WTC11 (cell line): Measurements from ENCODE around the gene WDR64. TPM values are rescaled to one million over a fixed set of nuclear protein-coding genes. Genes with fewer than 3 reads are reported as not detected.
"Not testable (repeated sequence)": the region's sequence is repeated elsewhere in the genome, so short reads cannot be mapped to it uniquely, and the experiment has no call there.

Experiments used
- ATAC-seq: fragments of 200-7000 bp; cut with Tn5 transposase; 2 replicates; pipeline ENCODE4 v1.10.0; 2021; ENCODE audit warnings: mild to moderate bottlenecking, moderate library complexity
- CTCF ChIA-PET: fragments of 300-600 bp; sonication (Branson Sonifier 250); formaldehyde crosslinking; loops from one replicate; lab custom pipeline; 2021; ENCODE audit warnings: antibody characterized with exemption; lab: Charles Lee
- POLR2A ChIA-PET: fragments of 350-600 bp; sonication (Branson Sonifier 250); formaldehyde crosslinking; loops from one replicate; lab custom pipeline; 2021; ENCODE audit warnings: antibody characterized with exemption; lab: Charles Lee
- DNase-seq: peaks from one replicate; pipeline ENCODE4 v3.0.0; 2021; ENCODE audit warnings: low spot score
- H3K27ac Mint-ChIP-seq: 2 replicates; pipeline ENCODE4 v1.8.0; 2021; ENCODE audit warnings: mixed read lengths
- H3K27me3 Mint-ChIP-seq: 2 replicates; pipeline ENCODE4 v1.8.0; 2021; ENCODE audit warnings: low read depth, mild to moderate bottlenecking, moderate library complexity, mixed read lengths
- H3K36me3 Mint-ChIP-seq: 2 replicates; pipeline ENCODE4 v1.8.0; 2021; ENCODE audit warnings: mixed read lengths
- H3K4me1 Mint-ChIP-seq: 2 replicates; pipeline ENCODE4 v1.8.0; 2022; ENCODE audit warnings: mixed read lengths
- H3K4me3 Mint-ChIP-seq: 2 replicates; pipeline ENCODE4 v1.8.0; 2021; ENCODE audit warnings: mild to moderate bottlenecking, moderate library complexity, mixed read lengths
- H3K9me3 Mint-ChIP-seq: 2 replicates; pipeline ENCODE4 v1.8.0; 2021; ENCODE audit warnings: mixed read lengths
- ERG ChIP-seq: fragments of 250-450 bp; sonication (Bioruptor Pico); IDR thresholded peaks from 2 replicates; pipeline ENCODE4 v1.8.0; 2021; ENCODE audit warnings: mild to moderate bottlenecking
- ESRRA ChIP-seq: sonication (generic); formaldehyde crosslinking; IDR thresholded peaks from 2 replicates; pipeline ENCODE4 v1.8.1; 2022; ENCODE audit warnings: mild to moderate bottlenecking, missing genetic modification reagents, borderline replicate concordance
- JAZF1 ChIP-seq: fragments of 250-450 bp; sonication (Bioruptor Pico); IDR thresholded peaks from 2 replicates; pipeline ENCODE4 v1.9.0; 2021; ENCODE audit warnings: moderate library complexity, mild to moderate bottlenecking, inconsistent platforms
- MYBL2 ChIP-seq: sonication (generic); formaldehyde crosslinking; IDR thresholded peaks from 2 replicates; pipeline ENCODE4 v1.8.1; 2023; ENCODE audit warnings: mild to moderate bottlenecking, moderate library complexity, missing genetic modification reagents
- NFYB ChIP-seq: sonication (generic); formaldehyde crosslinking; conservative IDR thresholded peaks from 2 replicates; pipeline ENCODE4 v1.8.0; 2022; ENCODE audit warnings: low read depth, missing genetic modification reagents
- NR2C2 ChIP-seq: sonication (generic); formaldehyde crosslinking; IDR thresholded peaks from 2 replicates; pipeline ENCODE4 v1.8.0; 2022; ENCODE audit warnings: mild to moderate bottlenecking, missing genetic modification reagents
- NR3C1 ChIP-seq: sonication (generic); formaldehyde crosslinking; conservative IDR thresholded peaks from 2 replicates; pipeline ENCODE4 v1.8.1; 2023; ENCODE audit warnings: low read depth, mild to moderate bottlenecking, missing genetic modification reagents
- SOX15 ChIP-seq: fragments of 250-450 bp; sonication (Bioruptor Pico); IDR thresholded peaks from 2 replicates; pipeline ENCODE4 v1.9.0; 2021; ENCODE audit warnings: mild to moderate bottlenecking
- ZNF219 ChIP-seq: sonication (generic); formaldehyde crosslinking; IDR thresholded peaks from 2 replicates; pipeline ENCODE4 v1.8.0; 2023; ENCODE audit warnings: missing genetic modification reagents, mild to moderate bottlenecking, borderline replicate concordance
- ZNF423 ChIP-seq: fragments of 250-450 bp; sonication (Bioruptor Pico); IDR thresholded peaks from 2 replicates; pipeline ENCODE4 v2.1.2; 2022; ENCODE audit warnings: mild to moderate bottlenecking, moderate library complexity
- ZNF425 ChIP-seq: fragments of 250-450 bp; sonication (Bioruptor Pico); conservative IDR thresholded peaks from 2 replicates; pipeline ENCODE4 v1.9.0; 2021; ENCODE audit warnings: mild to moderate bottlenecking
- total RNA-seq: library from RNA; stranded (reverse); gene quantifications from 3 replicates; pipeline ENCODE4 v1.2.3, GENCODE V29; 2021
- TF ChIP-seq, protein P1 (sequence below): sonication (generic); formaldehyde crosslinking; IDR thresholded peaks from 2 replicates; pipeline ENCODE4 v1.8.0; 2023; ENCODE audit warnings: mild to moderate bottlenecking, missing genetic modification reagents
- TF ChIP-seq, protein P2 (sequence below): fragments of 250-450 bp; sonication (Bioruptor Pico); IDR thresholded peaks from 2 replicates; pipeline ENCODE4 v1.9.0; 2021; ENCODE audit warnings: mild to moderate bottlenecking, borderline replicate concordance
- TF ChIP-seq, protein P3 (sequence below): sonication (generic); formaldehyde crosslinking; IDR thresholded peaks from 2 replicates; pipeline ENCODE4 v1.8.0; 2022; ENCODE audit warnings: mild to moderate bottlenecking, missing genetic modification reagents
- TF ChIP-seq, protein P4 (sequence below): sonication (generic); formaldehyde crosslinking; IDR thresholded peaks from 2 replicates; pipeline ENCODE4 v1.8.1; 2023; ENCODE audit warnings: mild to moderate bottlenecking, moderate library complexity, missing genetic modification reagents
- TF ChIP-seq, protein P5 (sequence below): sonication (generic); formaldehyde crosslinking; IDR thresholded peaks from 2 replicates; pipeline ENCODE4 v1.8.1; 2022; ENCODE audit warnings: low read depth, missing genetic modification reagents, borderline replicate concordance
- TF ChIP-seq, protein P6 (sequence below): sonication (generic); formaldehyde crosslinking; IDR thresholded peaks from 2 replicates; pipeline ENCODE4 v1.8.1; 2023; ENCODE audit warnings: mild to moderate bottlenecking, missing genetic modification reagents

WDR64 gene
- total RNA-seq, 1 experiment from 2014 or later: not detected

- ChIA-PET POLR2A (no interaction called here), CTCF (no interaction called here)
- Mint-ChIP-seq H3K27ac (no peak overlapping the region), H3K4me1 (no peaks in the 10 kb centered on the region), H3K9me3 (peaks cover 5% of the 10 kb centered on the region; the same call in 1 of the 2 replicates), H3K36me3 (no peaks in the 10 kb centered on the region), H3K4me3 (no peak overlapping the region), H3K27me3 (no peaks in the 10 kb centered on the region)
- ATAC-seq: no peak
- TF ChIP-seq, protein P1, sequence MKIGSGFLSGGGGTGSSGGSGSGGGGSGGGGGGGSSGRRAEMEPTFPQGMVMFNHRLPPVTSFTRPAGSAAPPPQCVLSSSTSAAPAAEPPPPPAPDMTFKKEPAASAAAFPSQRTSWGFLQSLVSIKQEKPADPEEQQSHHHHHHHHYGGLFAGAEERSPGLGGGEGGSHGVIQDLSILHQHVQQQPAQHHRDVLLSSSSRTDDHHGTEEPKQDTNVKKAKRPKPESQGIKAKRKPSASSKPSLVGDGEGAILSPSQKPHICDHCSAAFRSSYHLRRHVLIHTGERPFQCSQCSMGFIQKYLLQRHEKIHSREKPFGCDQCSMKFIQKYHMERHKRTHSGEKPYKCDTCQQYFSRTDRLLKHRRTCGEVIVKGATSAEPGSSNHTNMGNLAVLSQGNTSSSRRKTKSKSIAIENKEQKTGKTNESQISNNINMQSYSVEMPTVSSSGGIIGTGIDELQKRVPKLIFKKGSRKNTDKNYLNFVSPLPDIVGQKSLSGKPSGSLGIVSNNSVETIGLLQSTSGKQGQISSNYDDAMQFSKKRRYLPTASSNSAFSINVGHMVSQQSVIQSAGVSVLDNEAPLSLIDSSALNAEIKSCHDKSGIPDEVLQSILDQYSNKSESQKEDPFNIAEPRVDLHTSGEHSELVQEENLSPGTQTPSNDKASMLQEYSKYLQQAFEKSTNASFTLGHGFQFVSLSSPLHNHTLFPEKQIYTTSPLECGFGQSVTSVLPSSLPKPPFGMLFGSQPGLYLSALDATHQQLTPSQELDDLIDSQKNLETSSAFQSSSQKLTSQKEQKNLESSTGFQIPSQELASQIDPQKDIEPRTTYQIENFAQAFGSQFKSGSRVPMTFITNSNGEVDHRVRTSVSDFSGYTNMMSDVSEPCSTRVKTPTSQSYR: no peak
- TF ChIP-seq JAZF1 (CRISPR knock-in tag): no peak
- no peak for TF ChIP-seq ZNF219 (CRISPR knock-in tag)
- no peak for TF ChIP-seq ESRRA (CRISPR knock-in tag)
- no peak for TF ChIP-seq MYBL2
- TF ChIP-seq, protein P2, sequence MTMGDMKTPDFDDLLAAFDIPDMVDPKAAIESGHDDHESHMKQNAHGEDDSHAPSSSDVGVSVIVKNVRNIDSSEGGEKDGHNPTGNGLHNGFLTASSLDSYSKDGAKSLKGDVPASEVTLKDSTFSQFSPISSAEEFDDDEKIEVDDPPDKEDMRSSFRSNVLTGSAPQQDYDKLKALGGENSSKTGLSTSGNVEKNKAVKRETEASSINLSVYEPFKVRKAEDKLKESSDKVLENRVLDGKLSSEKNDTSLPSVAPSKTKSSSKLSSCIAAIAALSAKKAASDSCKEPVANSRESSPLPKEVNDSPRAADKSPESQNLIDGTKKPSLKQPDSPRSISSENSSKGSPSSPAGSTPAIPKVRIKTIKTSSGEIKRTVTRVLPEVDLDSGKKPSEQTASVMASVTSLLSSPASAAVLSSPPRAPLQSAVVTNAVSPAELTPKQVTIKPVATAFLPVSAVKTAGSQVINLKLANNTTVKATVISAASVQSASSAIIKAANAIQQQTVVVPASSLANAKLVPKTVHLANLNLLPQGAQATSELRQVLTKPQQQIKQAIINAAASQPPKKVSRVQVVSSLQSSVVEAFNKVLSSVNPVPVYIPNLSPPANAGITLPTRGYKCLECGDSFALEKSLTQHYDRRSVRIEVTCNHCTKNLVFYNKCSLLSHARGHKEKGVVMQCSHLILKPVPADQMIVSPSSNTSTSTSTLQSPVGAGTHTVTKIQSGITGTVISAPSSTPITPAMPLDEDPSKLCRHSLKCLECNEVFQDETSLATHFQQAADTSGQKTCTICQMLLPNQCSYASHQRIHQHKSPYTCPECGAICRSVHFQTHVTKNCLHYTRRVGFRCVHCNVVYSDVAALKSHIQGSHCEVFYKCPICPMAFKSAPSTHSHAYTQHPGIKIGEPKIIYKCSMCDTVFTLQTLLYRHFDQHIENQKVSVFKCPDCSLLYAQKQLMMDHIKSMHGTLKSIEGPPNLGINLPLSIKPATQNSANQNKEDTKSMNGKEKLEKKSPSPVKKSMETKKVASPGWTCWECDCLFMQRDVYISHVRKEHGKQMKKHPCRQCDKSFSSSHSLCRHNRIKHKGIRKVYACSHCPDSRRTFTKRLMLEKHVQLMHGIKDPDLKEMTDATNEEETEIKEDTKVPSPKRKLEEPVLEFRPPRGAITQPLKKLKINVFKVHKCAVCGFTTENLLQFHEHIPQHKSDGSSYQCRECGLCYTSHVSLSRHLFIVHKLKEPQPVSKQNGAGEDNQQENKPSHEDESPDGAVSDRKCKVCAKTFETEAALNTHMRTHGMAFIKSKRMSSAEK: no peak
- TF ChIP-seq, protein P3, sequence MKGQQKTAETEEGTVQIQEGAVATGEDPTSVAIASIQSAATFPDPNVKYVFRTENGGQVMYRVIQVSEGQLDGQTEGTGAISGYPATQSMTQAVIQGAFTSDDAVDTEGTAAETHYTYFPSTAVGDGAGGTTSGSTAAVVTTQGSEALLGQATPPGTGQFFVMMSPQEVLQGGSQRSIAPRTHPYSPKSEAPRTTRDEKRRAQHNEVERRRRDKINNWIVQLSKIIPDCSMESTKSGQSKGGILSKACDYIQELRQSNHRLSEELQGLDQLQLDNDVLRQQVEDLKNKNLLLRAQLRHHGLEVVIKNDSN (CRISPR knock-in tag): no peak
- TF ChIP-seq, protein P4, sequence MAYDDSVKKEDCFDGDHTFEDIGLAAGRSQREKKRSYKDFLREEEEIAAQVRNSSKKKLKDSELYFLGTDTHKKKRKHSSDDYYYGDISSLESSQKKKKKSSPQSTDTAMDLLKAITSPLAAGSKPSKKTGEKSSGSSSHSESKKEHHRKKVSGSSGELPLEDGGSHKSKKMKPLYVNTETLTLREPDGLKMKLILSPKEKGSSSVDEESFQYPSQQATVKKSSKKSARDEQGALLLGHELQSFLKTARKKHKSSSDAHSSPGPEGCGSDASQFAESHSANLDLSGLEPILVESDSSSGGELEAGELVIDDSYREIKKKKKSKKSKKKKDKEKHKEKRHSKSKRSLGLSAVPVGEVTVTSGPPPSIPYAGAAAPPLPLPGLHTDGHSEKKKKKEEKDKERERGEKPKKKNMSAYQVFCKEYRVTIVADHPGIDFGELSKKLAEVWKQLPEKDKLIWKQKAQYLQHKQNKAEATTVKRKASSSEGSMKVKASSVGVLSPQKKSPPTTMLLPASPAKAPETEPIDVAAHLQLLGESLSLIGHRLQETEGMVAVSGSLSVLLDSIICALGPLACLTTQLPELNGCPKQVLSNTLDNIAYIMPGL (CRISPR knock-in tag): no peak
- TF ChIP-seq, protein P5, sequence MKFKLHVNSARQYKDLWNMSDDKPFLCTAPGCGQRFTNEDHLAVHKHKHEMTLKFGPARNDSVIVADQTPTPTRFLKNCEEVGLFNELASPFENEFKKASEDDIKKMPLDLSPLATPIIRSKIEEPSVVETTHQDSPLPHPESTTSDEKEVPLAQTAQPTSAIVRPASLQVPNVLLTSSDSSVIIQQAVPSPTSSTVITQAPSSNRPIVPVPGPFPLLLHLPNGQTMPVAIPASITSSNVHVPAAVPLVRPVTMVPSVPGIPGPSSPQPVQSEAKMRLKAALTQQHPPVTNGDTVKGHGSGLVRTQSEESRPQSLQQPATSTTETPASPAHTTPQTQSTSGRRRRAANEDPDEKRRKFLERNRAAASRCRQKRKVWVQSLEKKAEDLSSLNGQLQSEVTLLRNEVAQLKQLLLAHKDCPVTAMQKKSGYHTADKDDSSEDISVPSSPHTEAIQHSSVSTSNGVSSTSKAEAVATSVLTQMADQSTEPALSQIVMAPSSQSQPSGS (CRISPR knock-in tag): no peak
- TF ChIP-seq ZNF425 (CRISPR knock-in tag): no peak
- TF ChIP-seq NFYB: no peak
- TF ChIP-seq SOX15 (CRISPR knock-in tag): no peak
- no peak for TF ChIP-seq NR3C1 (CRISPR knock-in tag)
- TF ChIP-seq ZNF423 (CRISPR knock-in tag): no peak
- no peak for TF ChIP-seq ERG
- TF ChIP-seq, protein P6, sequence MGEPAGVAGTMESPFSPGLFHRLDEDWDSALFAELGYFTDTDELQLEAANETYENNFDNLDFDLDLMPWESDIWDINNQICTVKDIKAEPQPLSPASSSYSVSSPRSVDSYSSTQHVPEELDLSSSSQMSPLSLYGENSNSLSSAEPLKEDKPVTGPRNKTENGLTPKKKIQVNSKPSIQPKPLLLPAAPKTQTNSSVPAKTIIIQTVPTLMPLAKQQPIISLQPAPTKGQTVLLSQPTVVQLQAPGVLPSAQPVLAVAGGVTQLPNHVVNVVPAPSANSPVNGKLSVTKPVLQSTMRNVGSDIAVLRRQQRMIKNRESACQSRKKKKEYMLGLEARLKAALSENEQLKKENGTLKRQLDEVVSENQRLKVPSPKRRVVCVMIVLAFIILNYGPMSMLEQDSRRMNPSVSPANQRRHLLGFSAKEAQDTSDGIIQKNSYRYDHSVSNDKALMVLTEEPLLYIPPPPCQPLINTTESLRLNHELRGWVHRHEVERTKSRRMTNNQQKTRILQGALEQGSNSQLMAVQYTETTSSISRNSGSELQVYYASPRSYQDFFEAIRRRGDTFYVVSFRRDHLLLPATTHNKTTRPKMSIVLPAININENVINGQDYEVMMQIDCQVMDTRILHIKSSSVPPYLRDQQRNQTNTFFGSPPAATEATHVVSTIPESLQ (CRISPR knock-in tag): no peak
- TF ChIP-seq NR2C2 (CRISPR knock-in tag): no peak
- no peak for DNase-seq
These were observed 50.6 kb downstream of the WDR64 start for GRCh38 chr1:241702442-241703373.

- DNase-seq, H3K36me3 Mint-ChIP-seq, H3K9me3 Mint-ChIP-seq, H3K27me3 Mint-ChIP-seq, H3K27ac Mint-ChIP-seq, ATAC-seq, CTCF ChIA-PET, H3K4me1 Mint-ChIP-seq, POLR2A ChIA-PET, H3K4me3 Mint-ChIP-seq: not testable (repeated sequence)
These were observed 51.7 kb downstream of the WDR64 start for GRCh38 chr1:241703739-241704138.
